Hepatocyte (in vitro differentiated cells): ENCODE measurements around the gene CDK5R2.

Experiments used
- EZH2 ChIP-seq: fragments of 200-600 bp; sonication (generic); IDR thresholded peaks from 2 replicates; pipeline ENCODE4 v1.6.1; 2016; ENCODE audit warnings: antibody characterized with exemption, mild to moderate bottlenecking, borderline replicate concordance
- TF ChIP-seq, protein P1 (sequence below): fragments of 200-600 bp; sonication (generic); IDR thresholded peaks from 2 replicates; pipeline ENCODE4 v1.5.1; 2016; ENCODE audit warnings: antibody characterized with exemption, mild to moderate bottlenecking; ENCODE audit not compliant: poor library complexity

DNA sequence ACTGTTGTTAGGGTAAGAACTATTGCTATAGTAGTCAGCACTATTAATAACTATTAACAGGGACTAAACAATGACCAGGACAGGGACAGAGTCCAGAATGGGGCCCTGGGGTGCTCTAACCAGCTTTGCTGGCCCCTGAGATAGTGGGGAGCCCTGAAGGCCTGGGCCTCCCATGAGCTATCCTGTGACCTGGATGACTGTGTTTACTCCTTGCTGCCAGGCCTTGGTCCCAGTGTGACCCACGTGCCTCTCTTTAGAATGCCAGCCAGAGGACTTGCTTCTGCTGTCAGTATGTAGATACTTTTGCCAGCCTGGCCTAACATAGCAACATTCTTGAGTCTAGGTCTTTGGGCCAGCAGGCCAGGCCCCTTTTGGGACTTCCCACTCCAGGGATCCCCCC is 11.4 kb downstream of the CDK5R2 start:
- no peak for TF ChIP-seq EZH2
- TF ChIP-seq, protein P1, sequence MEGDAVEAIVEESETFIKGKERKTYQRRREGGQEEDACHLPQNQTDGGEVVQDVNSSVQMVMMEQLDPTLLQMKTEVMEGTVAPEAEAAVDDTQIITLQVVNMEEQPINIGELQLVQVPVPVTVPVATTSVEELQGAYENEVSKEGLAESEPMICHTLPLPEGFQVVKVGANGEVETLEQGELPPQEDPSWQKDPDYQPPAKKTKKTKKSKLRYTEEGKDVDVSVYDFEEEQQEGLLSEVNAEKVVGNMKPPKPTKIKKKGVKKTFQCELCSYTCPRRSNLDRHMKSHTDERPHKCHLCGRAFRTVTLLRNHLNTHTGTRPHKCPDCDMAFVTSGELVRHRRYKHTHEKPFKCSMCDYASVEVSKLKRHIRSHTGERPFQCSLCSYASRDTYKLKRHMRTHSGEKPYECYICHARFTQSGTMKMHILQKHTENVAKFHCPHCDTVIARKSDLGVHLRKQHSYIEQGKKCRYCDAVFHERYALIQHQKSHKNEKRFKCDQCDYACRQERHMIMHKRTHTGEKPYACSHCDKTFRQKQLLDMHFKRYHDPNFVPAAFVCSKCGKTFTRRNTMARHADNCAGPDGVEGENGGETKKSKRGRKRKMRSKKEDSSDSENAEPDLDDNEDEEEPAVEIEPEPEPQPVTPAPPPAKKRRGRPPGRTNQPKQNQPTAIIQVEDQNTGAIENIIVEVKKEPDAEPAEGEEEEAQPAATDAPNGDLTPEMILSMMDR = no peak
